DMS79 treated with DMSO at 0.1 percent for 48 hours (cell line): ENCODE data around the gene PUSL1.

ENCODE experiments used
- DNase-seq: peaks from one replicate; lab custom pipeline; 2025; lab: John Stamatoyannopoulos, UW

Gene PUSL1

GRCh38 chr1:1295154-1295923 lies 13.1 kb upstream of the PUSL1 start:
- DNase-seq = no peak

- DNase-seq = no peak
Measured at GRCh38 chr1:1296070-1297061, 12.0 kb upstream of the PUSL1 start.

GRCh38 chr1:1297802-1298424 lies 10.5 kb upstream of the PUSL1 start:
- DNase-seq = no peak

GRCh38 chr1:1298861-1299685 lies 9.3 kb upstream of the PUSL1 start:
- no peak for DNase-seq

GRCh38 chr1:1299686-1300351 lies 8.6 kb upstream of the PUSL1 start:
- DNase-seq = no peak

GRCh38 chr1:1300352-1300739 lies 8.1 kb upstream of the PUSL1 start:
- DNase-seq = no peak

DNA sequence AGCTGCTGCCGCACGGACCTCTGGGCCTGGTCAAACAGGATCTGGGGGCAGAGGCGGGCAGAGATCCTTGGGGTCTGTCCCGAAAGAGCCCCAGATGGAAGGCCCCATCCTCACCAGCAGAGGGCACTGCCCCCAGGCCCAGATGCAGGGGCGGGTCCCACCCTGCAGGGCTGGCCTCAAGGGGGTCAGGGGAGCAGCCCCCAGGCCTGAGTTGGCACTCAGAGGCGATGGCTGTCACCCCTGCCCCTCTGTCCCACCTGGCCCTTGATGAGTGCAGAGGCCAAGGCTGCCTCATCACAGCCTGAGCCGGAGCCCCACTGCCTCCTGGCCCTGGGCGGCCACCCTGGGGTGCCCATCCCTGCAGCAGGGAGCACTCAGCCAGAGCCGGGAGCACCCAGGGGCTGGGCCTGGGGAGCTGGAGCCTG lies 6.4 kb upstream of the PUSL1 start:
- DNase-seq = no peak

DNA sequence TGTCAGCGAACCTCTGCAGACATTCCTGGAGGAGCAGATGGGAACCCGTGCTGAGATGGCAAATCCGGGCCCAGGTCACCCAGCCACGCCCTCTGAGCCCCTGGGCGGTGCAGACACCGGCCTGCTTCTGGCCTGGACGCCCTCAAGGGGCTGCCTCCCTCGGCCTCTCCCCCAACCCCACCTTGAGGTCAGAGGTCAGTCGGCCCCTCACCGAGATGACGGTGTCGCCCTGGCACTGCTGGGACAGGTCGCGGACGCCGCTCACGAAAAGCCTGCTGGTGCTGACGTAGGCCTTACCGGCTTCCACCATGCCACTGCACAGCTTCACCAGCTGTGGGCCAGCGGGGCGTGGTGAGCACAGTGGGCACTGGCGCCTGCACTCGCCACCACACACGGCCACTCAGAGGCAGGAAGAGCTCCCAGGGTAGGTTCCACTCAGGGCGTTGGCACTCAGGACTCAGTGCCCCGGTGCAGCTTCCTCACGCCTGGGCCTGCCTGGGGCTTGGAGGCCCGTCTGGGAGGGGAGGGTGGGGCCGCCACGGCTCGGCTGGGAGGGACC lies 5.4 kb upstream of the PUSL1 start:
- no peak for DNase-seq

DNA sequence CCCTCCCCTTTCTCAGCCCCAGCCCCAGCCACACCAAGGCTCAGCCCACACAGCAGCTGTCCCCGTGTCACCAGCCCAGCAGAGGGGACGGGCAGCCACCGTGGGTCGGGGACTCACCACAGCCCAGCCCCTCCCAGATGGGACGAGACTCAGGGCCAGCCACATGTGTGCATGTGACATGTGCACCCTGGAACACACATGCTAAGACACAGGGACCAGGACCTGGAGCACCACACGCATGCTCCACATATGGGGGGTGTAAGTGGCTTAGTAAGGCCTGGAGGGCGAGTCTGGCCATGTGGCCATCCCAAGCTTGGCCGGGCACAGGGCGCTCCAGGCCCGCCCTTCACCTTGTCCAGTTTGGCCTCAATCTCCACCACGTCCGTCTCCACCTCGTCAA lies 4.7 kb upstream of the PUSL1 start:
- no peak for DNase-seq

GRCh38 chr1:1304331-1305299 lies 3.8 kb upstream of the PUSL1 start:
- peak; percentile 54 for DNase-seq

GRCh38 chr1:1305300-1306069 lies 2.9 kb upstream of the PUSL1 start:
- DNase-seq = peak; percentile 39

DNA sequence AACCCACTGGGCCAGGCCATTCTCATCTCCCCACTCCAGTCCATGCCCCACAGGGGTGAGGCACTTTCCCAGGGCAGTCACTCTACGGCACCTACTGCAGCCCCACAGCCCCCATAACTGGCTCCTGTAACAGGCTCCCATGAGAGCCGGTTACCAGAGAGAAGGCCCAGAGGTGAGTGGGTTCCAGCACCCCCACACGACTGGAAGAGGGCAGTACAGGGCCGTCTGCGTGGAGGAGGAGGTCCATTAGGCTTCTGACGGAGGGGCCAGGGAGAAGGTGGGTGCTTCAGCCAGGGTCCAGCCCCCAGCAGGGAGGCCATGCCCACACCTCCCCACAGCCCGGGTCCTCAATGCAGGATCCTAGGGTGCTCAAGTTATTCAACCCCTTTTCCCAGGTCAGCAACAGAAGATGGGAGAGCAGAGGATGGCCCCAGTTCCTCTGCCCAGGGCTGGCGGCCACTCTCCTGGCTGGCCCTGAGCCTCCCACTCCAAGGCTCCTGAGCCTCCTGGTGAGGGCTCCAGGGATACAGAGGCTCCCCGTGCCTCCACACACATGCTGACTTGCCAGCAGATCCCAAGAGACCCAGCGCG lies 2.2 kb upstream of the PUSL1 start:
- no peak for DNase-seq

- no peak for DNase-seq
Measured at GRCh38 chr1:1306661-1307260, 1.6 kb upstream of the PUSL1 start.

GRCh38 chr1:1307261-1307922 lies 1.0 kb upstream of the PUSL1 start:
- DNase-seq = no peak

GRCh38 chr1:1308756-1309250 lies 406 bp downstream of the PUSL1 start:
- DNase-seq = no peak

GRCh38 chr1:1309251-1310108 lies 1.1 kb downstream of the PUSL1 start:
- DNase-seq = no peak

GRCh38 chr1:1310109-1310385 lies 1.6 kb downstream of the PUSL1 start:
- DNase-seq = no peak
